Stimulated activated CD4-positive, alpha-beta T cell treated with anti-CD3 and anti-CD28 coated beads, Interleukin-2, amount 100 ng/mL, for 24 hours (primary cell): ENCODE data around the gene SLC22A5.

Experiments used
- DNase-seq, 2 donors: peaks; one replicate each; pipeline ENCODE4 v3.0.0-alpha.2; 2020

The SLC22A5 gene

DNA sequence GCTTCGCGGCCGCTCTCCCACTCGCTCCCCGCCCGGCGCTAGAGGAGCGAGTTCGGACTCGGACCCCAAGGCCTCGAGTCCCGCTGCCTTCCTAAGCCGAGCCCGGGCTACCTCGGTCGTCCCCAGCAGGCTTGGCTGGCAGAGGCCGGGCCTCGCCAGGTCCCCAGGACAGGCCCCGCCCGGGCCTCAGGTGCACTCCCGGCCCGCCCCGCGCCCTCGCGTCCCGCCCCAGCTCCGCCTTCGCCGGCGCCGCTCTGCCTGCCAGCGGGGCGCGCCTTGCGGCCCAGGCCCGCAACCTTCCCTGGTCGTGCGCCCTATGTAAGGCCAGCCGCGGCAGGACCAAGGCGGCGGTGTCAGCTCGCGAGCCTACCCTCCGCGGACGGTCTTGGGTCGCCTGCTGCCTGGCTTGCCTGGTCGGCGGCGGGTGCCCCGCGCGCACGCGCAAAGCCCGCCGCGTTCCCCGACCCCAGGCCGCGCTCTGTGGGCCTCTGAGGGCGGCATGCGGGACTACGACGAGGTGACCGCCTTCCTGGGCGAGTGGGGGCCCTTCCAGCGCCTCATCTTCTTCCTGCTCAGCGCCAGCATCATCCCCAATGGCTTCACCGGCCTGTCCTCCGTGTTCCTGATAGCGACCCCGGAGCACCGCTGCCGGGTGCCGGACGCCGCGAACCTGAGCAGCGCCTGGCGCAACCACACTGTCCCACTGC lies at the start of gene SLC22A5:
SLC22A5 (plus strand) TSS at position 237 of the 707 bp plus-strand sequence; CDS start at position 500, 263 bp downstream.
- DNase-seq = peak; percentile 73 to 82

DNA sequence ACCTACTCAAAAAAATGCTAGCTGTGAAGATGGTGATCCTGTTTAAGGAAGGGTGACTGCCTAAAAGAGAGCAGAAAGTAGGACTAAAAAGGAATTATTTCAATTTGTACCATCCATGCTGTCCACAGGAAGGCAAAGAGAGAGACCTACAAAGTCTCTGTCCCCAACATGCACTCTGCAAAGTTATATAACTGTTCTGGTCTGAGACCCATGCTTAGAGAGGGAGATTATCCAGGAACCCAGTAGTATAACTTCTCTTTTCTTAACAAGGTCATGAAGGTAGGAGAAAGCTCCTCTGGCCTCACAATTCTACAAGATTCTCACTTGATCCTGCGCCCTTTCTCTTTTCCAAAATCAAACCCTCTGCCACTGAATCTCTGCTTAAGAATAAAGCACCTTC lies 49.5 kb upstream of the SLC22A5 start:
- no peak for DNase-seq

DNA sequence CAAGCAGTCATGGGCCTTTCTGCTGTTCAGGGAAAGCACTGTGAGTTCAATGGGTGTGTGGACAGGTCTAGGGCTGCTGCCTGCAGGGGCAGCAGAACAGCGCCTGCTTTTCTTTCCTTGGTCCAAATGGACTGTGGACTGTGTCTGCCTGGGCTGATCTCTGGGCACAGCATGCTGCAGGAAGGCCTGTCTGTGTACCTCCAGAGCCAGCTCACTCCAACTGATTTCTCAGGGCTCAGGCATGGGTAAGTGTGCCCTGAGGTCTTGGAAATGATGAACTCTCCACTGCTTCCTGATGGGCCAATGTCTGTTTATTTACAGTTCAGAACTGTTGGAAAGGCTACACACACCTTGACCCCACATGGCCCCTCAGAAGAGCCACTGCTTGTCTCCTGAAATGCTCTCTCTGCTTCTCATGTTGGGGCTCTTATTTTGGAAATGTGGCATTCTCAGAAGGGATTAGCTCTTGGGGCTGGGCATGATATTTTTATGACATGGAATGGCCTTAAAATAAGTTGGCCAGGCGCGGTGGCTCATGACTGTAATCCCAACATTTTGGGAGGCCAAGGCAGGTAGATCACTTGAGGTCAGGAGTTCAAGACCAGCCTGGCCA lies 48.3 kb upstream of the SLC22A5 start:
- no peak for DNase-seq

DNA sequence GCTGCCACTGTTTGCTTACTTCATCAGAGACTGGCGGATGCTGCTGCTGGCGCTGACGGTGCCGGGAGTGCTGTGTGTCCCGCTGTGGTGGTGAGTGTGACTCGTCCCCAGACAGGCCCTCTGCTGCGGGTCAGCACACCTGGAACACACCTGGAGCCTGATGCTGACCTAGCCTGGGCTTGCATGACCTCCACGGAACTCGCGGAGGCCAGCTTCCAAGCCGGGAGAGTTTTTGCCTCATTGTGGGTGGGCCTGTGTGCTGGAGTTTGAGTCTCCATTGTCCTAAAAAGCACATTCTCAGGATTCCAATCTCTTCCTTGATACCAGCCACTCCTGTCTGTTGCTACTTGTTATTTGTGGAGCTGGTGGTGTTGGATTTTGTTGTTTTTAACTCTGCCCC lies 47.2 kb upstream of the SLC22A5 start:
- DNase-seq = no peak

DNA sequence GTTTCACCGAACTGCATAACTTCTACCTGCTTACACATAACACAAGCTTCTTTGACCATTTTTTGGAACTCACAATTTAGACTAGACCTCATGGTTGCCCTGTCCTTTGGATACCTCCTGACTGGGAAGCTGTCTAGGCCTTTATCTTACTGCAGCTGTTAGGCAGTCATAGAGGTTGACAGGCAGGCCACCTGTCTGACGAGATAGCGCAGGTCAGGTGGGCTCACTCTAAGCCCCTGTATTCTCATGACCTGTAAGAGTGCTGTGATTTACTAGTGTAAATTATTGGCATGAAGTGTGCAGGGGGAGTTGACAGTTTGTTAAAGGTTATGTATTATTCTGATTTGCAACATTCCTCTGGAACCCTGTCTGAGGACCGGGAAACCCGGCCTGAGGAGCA lies 46.3 kb upstream of the SLC22A5 start:
- no peak for DNase-seq

DNA sequence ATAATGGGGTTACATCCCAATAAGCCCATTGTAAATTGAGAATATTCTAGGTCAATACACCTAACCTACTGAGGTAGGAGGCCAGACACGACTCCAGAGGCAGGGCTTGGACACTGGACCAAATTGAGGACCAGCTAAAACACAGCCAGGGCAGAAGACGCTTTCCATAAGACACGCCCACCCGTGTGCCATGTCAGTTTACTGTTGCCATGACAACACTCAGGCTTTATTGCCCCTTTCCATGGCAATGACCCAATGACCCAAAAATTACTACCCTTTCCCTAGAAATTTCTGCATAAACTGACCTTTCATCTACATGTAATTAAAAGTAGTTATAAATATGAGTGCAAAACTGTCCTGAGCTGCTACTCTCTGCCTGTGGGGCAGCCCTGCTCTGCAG lies 43.8 kb upstream of the SLC22A5 start:
- no peak for DNase-seq

DNA sequence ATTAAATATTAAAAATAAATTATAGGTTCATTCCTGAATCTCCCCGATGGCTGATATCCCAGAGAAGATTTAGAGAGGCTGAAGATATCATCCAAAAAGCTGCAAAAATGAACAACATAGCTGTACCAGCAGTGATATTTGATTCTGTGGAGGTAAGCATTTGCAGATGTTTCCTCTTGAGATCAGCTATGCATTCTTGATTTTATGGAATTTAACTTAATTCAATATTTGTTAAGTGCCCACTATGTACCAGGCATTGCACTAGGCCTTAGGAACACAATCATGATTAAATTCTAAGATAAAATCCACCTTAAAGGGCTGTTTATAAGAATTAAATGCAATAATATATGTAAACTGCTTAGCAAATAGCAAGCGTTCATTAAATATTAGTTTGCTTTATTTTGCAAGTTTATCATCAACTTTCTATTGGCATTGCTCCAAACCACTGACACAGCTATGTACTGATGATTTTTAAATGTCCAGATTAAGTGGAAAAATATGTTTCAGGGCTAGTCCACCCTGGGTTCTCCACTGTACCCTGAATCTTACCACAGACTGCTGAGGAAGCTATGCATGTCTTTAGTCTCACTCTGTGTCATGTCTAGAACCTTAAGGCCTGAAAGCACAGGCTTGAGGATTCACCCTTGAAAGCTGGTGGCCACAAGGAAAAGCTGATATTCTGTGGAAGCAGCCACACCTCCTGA lies 42.1 kb upstream of the SLC22A5 start:
- no peak for DNase-seq

DNA sequence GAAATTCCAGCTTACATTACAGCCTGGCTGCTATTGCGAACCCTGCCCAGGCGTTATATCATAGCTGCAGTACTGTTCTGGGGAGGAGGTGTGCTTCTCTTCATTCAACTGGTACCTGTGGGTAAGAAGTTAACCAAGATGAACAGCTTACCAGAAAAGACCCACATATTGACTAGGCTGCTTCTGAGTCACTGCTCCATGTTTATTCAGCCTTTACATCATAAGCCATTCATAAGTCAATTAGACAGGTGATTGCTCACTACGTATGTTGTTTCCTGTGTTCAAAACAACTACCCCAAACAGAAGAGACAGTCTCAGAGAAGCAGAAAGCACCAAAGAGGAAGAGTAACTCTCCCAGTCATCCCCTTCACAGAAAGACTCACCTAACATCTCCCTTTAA lies 34.7 kb upstream of the SLC22A5 start:
- no peak for DNase-seq

DNA sequence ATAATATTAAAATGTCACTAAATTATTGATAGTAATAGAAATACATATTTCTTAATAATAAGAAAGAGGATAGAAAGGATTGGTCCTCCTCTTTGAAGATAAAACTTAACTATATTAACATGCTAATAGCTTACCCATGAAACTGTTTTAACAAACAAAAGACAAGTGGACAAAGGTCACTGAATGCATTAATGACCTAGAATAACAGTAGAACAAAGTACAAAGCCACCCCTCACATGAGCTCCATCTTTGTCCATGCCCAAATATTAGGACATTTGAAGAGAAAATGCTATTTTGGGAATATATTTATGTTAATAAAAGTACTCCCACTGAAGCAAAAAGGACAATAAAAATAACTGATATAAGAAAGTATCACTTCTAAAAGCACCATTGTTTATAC lies 34.1 kb upstream of the SLC22A5 start:
- no peak for DNase-seq

DNA sequence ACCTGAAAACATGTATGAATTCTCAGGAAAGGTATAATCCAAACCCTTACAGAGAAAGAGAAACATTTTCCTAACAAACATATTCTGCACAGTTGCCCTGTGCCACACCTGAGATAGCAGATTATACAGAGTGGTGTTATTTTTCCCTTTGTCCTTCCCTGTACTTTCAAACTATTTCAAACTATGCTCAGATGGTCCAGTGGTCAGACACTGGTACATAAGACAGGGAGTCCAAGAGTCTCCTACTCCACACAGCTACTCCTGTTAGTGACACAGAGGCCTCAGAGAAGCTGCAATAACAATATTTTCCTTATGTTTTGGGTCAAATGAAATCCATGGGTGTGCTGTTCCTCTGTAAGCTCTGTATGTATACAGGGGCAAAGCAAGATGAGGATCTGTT lies 30.0 kb upstream of the SLC22A5 start:
- DNase-seq = no peak

DNA sequence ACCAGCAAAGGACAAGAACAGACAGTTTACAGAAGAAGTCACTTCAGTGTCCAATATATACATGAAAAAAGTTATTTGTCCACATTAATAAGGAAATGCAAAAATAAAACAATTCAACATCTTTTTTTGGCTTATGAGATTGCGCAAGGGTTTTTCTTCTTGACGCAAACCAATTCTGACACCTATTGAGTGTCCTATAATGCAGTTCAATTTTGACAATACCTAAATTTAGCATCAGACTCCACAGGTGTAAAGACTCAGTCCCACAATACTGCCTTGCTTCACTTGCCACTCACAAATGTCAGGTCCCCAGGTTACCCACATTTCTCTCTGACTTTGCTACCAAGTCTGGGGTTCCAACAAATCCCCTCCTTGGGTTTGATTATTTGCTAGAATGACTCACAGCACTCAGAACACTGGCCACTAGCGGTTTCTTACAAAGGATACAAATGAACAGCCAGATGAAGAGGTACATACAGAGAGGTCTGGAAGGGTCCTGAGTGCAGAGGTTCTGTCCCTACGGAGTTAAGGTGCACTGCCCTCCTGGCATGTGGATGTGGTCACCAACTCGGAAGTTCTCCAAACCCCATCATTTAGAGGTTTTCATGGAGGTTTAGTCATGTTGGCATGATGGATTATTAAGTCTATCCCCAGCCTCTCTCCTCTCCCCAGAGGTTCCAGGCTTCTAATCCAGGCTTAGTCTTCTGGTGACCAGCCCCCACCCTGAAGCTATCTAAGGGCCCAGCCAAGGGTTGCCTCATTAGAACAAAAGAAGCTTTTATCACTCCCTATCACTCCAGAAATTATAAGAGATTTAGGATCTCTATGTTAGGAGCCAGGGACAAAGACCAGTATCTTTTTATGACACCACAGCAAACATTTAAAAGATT lies 27.0 kb upstream of the SLC22A5 start:
- no peak for DNase-seq

DNA sequence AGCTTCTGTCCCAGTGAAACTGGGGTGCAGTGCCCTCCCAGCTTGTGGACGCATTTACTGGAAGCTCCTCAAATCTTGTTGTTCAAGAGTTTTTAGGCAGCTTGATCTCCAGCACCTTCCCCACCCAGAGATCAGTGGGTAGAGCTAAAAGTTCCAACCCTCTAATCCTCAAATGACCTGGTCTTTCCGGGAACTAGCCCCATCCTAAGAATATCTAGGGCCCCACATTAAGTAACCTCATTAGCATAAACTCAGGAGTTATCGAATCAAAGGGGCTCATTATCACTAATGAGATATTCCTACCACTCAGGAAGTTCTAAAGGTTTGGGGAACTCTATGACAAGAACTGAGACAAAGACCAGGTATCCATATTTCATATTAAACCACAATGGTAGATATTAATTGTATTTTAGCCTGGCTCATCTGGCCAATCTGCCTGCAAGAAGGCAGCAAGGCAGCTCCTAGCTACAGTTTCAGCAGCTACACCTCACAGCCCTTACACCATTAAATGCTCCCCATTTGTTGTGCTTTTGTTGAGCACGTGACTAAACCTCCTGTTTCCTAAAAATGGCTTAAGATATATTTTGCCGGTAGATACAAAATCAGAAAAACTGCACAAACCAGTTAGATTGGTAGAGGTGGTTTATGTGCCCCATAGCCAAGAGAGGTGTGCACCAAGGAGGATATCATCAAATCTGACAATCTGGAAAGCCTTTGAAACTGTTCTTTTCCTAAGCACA lies 24.6 kb upstream of the SLC22A5 start:
- no peak for DNase-seq

DNA sequence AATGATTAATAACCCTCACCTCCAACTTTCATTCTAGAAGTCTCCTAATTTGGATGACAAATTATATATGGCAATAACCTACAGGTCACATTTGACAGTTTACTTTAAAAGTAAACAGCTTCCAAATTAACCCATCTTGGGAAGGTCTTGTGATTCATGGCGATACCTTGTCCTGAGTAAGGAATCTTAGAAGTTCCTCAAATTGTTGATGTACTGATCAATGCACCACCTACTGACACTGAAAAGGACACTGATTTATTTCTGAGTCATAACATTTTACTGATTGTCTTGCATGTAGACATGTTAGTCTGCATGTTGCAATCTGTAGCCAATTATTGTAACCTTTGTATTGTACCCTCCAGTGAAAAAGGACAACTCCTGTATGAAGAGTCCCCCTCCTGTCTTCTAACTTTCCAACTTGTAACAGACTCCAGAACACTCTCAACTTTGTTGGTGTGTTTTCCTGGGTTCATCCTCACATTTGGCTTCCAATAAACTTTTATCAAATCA lies 16.0 kb upstream of the SLC22A5 start:
- DNase-seq = no peak

DNA sequence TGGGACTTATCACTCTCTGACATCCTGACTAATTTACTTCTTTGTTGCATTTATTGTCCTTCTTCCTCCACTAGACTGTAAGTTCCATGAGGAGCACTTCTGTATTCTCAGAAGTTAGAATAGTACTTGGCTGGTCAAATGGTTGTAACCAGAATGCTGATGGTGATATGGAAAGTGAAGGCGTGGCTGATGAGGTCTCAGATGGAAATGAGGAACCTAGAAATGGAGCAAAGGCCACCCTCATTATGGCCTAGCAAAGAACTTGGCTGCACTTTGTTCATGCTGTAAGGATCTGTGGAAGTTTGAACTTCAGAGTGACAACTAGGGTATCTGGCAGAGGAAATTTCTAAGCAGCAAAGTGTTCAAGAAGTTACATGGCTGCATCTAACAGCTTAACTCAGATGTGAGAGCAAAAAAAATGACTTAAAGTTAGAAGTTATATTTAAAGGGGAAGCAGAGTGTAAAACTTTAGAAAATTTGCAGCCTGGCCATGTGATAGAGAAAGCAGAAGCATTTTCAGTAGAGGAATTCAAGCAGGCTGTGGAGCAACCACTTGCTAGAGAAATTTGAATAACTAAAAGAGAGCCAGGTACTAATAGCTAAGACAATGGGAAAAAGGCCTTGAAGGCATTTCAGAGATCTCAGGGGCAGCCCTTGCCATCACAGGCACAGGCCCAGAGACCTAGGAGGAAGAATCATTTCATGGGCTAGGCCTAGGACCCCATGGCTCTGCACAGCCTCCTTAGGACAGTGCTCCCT lies 14.9 kb upstream of the SLC22A5 start:
- DNase-seq = no peak

DNA sequence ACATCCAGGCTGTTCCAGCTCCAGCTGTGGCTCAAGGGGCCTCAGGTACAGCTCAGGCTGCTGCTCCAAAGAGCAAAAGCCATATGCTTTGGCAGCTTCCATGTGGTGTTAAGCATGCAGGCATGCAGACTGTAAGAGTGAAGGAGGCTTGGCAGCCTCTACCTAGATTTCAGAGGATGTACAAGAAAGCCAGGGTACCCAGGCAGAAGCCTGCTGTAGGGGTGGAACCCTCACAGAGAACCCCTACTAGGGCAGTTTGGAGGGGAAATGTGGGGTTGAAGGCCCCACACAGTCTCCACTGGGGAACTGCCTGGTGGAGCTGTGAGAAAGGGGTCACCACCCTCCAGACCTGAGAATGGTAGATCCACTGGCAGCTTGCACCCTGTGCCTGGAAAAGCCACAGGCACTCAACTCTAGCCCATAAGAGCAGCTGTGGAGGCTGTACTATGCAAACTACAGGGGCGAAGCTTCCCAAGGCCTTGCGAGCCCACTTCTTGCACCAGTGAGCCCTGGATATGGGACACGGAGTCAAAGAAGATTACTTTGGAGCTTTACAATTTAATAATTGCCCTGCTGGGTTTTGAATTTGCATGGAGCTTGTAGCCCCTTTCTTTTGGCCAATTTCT lies 14.3 kb upstream of the SLC22A5 start:
- no peak for DNase-seq

DNA sequence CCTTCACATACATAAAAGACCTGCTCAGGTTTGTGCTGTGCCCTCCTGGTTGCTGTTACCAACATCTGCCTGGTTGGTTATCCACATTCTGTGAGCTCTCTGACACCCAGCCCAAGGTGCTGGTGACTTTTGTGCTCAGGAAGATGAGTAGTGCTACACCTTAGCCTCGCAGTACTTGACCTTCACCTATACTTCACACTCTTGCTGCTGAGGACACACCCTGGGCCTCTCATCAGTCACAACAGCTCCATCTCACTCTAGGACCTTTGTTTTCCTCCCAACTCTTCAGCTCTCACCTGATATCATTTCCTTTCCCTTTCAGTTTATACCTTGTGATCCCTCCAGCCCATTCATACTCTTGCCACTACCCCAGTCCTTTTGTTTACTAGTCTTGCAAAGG lies 10.7 kb upstream of the SLC22A5 start:
- no peak for DNase-seq

DNA sequence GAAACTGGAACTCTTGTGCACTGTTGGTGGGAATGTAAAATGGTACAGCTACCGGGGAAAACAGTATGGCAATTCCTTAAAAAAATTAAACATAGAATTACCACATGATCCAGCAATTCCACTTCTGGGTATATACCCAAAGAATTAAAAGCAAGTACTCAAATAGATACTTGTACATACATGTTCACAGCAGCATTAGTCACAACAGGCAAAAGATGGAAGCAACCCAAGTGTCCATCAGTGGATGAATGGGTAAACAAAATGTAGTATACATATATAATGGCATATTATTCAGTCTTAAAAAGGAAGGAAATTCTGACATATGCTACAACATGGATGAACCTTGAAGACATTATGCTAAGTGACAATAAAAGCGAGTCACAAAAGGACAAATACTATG lies 7.4 kb upstream of the SLC22A5 start:
- no peak for DNase-seq

DNA sequence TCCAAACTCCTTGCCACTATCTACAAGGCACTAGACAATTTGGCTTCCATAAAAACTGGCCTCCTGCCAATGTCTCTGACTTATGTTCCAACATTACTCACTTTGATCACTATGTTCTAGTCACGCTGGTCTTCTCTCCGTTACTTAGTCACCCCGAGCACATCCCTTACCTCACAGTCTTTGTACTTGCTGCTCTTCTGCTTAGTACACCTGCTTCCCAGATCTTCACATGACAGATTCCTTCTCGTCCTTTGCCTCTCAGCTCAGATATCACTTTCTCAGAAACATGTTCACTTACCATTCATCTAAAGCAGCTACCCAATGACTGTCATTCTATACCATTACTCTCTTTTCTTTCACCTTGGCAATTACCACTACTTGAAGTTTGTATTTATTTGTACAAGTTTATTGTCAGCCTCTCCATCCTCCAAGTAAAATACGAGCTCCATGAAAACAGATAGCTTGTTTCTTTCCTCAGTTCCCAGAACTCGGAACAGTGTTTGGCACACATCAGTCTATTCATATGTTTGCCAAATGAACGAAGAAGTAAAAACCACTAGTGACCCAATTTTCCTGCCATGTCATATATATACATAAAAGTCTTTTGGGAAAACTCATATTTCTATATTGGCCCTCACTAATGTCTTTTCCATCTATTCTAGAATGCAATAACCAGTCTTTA lies 5.9 kb upstream of the SLC22A5 start:
- DNase-seq = no peak

DNA sequence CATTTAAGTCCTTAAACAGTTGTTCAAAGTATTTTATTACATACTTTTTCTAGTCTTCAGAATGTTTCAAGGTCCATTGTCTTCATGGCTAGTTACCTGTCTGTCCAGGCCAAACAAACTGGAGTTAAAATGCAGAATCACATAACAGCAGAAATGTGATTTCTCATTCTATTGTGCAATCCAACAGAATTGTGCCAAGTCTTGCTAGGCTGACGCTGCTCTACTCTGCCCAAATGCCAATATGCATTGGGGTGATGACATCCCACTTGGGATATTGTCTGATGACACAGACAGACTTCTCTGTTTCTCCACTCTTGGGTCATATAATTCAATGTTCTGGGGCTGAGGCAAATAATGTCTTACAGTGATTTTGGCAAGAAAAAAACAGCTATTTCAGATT lies 5.2 kb upstream of the SLC22A5 start:
- no peak for DNase-seq

DNA sequence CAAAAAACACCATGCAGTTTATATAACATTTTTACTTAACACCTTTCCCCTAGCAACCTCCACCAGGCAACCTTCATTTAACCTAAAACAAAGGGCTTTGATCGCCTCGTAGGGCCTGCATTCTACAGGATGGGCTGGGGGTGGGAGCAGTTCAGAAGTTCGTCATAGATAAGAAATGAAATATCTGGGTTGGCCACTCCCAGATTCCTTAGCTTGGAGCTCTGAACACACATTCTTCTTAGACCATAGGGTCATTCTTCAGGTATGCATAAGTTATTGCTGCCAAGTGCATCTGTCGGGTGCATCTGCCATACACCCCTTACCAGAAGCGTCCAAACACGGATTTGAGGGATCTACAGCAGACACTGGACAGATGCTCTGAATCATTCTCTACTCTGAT lies 4.3 kb upstream of the SLC22A5 start:
- no peak for DNase-seq
